K562 (cell line): Measurements from ENCODE around the gene PFKFB2. TPM values are rescaled to one million over a fixed set of nuclear protein-coding genes. Genes with fewer than 3 reads are reported as not detected.

ENCODE experiments used
- CHD7 ChIP-seq: fragments of 200-600 bp; sonication (generic); IDR thresholded peaks from one replicate; pipeline ENCODE4 v1.6.1; 2012; ENCODE audit warnings: mild to moderate bottlenecking, low read depth, low read length, inconsistent platforms
- CSDE1 ChIP-seq, 2 experiments: fragments of 450-650 bp; IDR thresholded peaks; 2 replicates each; pipeline ENCODE4 v1.6.1; 2016; ENCODE audit warnings: mild to moderate bottlenecking in 1 of 2
- EHMT2 ChIP-seq: fragments of 450-650 bp; IDR thresholded peaks from 2 replicates; pipeline ENCODE4 v1.6.1; 2018; ENCODE audit warnings: antibody characterized with exemption
- ETS2 ChIP-seq: IDR thresholded peaks from 2 replicates; pipeline ENCODE4 v1.6.1; 2016; ENCODE audit warnings: borderline replicate concordance, missing genetic modification characterization, mild to moderate bottlenecking, moderate library complexity, missing compliant biosample characterization; ENCODE audit not compliant: poor library complexity, severe bottlenecking
- GATAD2A ChIP-seq: fragments of 450-650 bp; IDR thresholded peaks from 2 replicates; pipeline ENCODE4 v1.6.1; 2017
- HNRNPK ChIP-seq: fragments of 200-400 bp; formaldehyde crosslinking; IDR thresholded peaks from one replicate; pipeline ENCODE4 v1.6.1; 2018; ENCODE audit warnings: mild to moderate bottlenecking, low read depth, low read length; ENCODE audit not compliant: poor library complexity, severe bottlenecking
- PCBP1 ChIP-seq: fragments of 200-400 bp; formaldehyde crosslinking; IDR thresholded peaks from 2 replicates; pipeline ENCODE4 v1.6.1; 2018; ENCODE audit warnings: mild to moderate bottlenecking, low read depth, low read length; ENCODE audit not compliant: poor library complexity, severe bottlenecking
- RBM14 ChIP-seq: fragments of 200-400 bp; formaldehyde crosslinking; IDR thresholded peaks from 2 replicates; pipeline ENCODE4 v1.6.1; 2018; ENCODE audit warnings: low read depth, mild to moderate bottlenecking, low read length, moderate library complexity, borderline replicate concordance; ENCODE audit not compliant: insufficient read depth
- SREBF1 ChIP-seq: fragments of 150-350 bp; IDR thresholded peaks from 2 replicates; pipeline ENCODE4 v1.6.1; 2014; ENCODE audit warnings: antibody characterized with exemption, low read depth, low read length, borderline replicate concordance
- ZNF121 ChIP-seq: sonication (generic); formaldehyde crosslinking; conservative IDR thresholded peaks from 2 replicates; pipeline ENCODE4 v1.8.0; 2022; ENCODE audit warnings: missing genetic modification reagents
- ZNF707 ChIP-seq: fragments of 250-450 bp; sonication (Bioruptor Pico); conservative IDR thresholded peaks from 2 replicates; pipeline ENCODE4 v1.8.0; 2022; ENCODE audit warnings: inconsistent platforms, mild to moderate bottlenecking, moderate library complexity
- polyA plus RNA-seq, 8 experiments: library from polyadenylated mRNA; depleted of rRNA in 4 of 8; stranded (reverse) in 5 of 8; unstranded in 3 of 8; fragments of >200 nt; fragmentation: Nextera tagmentation in 2 of 8; fragmentation: Illumina TruSeq in 1 of 8; extraction: Ambion mirVana in 2 of 8; extraction: Trizol in 1 of 8; gene quantifications; 2 replicates each; pipeline versions ENCODE4 v1.2.1 to v1.2.3, GENCODE V29; 2011 to 2014; ENCODE audit warnings: inconsistent platforms in 1 of 8, missing spikeins in 1 of 8
- total RNA-seq, 7 experiments: library from RNA; depleted of rRNA in 6 of 7; stranded (reverse); fragments of >200 nt in 6 of 7; fragmentation: Illumina TruSeq in 2 of 7; extraction: Trizol in 2 of 7; gene quantifications; 2 replicates each; pipeline versions ENCODE4 v1.2.1 to v1.2.3, GENCODE V29; 2011 to 2021; ENCODE audit warnings: low replicate concordance in 1 of 7
- TF ChIP-seq, protein P1 (sequence below): fragments of 250-450 bp; sonication (Bioruptor Pico); IDR thresholded peaks from 2 replicates; pipeline ENCODE4 v1.9.0; 2021; ENCODE audit warnings: mild to moderate bottlenecking, inconsistent platforms

The PFKFB2 gene
- total and polyA plus RNA-seq, 9 of the 15 experiments (the other 6 are each of a cell fraction or from before 2014, with no cell fraction given) = 6.9 to 26.0 (median 16.4) TPM

- TF ChIP-seq CHD7 (no peak), CSDE1 (IDR thresholded peaks at IDR 0.05) (no peak), RBM14 (no peak), ZNF121 (CRISPR knock-in tag) (no peak), EHMT2 (no peak), GATAD2A (no peak; the same call in 1 of the 2 replicates), PCBP1 (no peak), ETS2 (tag) (no peak), ZNF707 (peak; percentile 53), SREBF1 (no peak), HNRNPK (no peak)
- TF ChIP-seq, protein P1, sequence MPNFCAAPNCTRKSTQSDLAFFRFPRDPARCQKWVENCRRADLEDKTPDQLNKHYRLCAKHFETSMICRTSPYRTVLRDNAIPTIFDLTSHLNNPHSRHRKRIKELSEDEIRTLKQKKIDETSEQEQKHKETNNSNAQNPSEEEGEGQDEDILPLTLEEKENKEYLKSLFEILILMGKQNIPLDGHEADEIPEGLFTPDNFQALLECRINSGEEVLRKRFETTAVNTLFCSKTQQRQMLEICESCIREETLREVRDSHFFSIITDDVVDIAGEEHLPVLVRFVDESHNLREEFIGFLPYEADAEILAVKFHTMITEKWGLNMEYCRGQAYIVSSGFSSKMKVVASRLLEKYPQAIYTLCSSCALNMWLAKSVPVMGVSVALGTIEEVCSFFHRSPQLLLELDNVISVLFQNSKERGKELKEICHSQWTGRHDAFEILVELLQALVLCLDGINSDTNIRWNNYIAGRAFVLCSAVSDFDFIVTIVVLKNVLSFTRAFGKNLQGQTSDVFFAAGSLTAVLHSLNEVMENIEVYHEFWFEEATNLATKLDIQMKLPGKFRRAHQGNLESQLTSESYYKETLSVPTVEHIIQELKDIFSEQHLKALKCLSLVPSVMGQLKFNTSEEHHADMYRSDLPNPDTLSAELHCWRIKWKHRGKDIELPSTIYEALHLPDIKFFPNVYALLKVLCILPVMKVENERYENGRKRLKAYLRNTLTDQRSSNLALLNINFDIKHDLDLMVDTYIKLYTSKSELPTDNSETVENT (CRISPR knock-in tag) = no peak
Measured at GRCh38 chr1:207025146-207025880, 27.8 kb upstream of the PFKFB2 start (continued).
